ENCODE results near the gene CNTN3.

CNTN3 gene

DNA sequence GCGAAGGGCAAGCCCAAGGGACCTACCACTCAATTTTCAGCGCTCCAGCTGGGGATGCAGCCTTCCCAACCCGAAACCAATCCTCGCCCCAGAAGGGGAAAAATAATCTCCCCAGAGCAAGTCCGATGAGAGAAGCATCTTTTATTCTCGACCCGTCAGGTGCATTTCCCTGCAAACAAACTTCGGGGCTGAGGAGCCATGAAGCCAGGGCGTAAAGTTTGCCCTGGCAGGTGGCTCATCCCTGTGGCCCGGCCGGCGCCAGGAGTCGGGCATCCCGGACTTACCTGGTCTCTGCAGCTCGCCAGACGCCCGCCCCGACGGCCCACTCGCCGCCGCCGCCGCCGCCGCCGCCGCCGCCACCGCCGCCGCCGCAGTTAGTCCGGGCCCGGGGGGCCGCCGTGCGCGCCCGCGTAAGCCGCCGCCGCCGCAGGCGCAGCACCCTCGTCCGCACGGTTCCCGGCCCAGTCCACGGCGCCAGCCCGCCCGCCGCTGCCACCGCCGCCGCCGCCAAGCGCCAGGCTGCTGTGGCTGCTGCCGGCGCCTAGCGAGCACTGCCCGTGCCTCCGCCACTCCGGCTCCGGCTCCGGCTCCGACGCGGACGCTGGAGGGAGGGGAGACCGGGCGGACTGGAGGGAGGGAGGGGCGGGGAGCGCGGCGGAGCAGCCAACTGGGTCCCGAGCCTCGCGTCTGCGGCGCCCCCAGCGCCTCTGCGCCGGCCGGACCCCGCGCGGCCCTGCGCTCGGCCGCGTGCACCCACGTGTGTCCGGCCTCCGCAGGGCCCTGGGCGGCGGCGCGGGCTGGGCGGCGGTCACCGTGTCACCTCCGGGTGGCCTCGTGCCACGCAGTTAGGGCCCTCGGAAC, at the start of gene CNTN3:
Gene CNTN3 (minus strand): TSS at position 553 of the 861 bp plus-strand sequence. CDS start 93,547 bp downstream, outside the sequence.
- DNase-seq (ENCODE audit: low read depth in 2 of 2), result no peak

DNA sequence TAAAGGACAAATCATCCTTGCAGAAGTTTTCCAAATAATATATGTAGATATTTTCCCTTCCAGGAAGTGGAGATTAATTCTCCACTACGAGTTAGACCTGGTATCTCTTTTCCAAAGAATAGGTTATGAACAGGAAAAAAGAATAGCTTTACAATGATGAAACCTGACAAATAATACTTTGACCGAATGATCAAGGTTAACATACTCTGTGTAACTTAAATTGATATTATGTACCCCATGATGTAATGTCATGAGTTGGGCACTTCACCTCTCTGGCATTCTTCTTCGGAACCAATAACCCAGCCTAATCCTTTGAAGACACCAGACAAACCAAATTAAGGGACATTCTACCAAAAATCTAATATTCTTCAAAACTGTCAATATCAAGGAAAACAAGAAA, 48.7 kb upstream of the CNTN3 start:
- no peak for DNase-seq (ENCODE audit: low read depth in 2 of 2)

DNA sequence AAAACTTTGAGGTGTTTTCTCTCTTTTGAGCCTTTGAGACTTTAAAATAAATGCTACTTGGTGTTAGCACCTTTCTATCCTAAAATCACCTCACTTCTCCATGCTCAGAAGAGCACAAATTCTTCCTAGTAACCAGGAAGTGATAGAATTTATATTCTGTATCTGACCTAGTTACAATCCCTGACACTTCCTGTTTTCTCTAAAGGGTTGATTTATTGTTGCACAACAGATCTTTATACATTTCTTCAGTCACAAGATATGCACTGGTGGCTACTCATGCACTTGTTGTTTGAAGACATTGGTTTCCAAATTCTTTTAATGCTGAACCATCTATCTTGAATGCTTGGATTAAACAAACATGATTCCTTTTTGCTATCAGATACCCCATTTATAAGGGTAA, 47.2 kb upstream of the CNTN3 start:
- no peak for DNase-seq (ENCODE audit: low read depth in 2 of 2)

DNA sequence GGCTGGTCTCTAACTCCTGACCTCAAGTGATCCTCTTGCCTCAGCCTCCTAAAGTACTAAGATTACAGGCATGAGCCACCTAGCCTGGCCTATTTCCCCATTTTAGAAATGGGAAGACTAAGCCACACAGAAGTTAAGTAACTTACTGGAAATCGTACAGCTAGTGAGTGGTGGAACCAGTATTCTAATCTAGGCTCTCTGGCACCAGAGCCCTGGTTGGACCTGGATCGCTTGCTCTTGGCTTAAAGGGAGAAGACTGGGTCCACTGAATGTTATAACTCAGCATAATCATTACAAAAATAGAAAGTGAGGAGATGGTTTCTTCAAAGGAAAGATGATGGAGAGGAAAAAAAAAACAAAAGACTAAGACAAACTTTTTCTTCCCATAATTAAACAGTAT, 37.4 kb upstream of the CNTN3 start:
- DNase-seq (ENCODE audit: low read depth in 2 of 2), result no peak

DNA sequence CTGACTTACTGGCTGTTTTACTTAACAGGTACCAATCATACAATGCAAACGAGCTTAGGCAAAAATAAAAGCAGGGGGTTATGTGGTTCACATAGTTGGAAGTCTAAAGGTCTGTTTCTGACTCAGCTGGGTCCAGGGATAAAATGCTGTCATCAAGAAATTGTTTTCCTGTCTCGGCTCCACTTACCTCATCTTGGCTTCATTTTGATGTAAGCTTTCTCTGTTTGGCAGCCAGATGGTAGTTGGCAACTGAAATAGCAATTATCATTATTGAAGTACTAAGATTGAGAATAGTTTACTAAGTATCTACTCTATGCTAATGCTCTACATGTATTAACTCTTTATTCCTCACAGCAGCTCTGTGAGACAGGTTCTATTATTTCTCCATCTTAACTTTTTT, 36.8 kb upstream of the CNTN3 start:
- no peak for DNase-seq (ENCODE audit: low read depth in 2 of 2)

DNA sequence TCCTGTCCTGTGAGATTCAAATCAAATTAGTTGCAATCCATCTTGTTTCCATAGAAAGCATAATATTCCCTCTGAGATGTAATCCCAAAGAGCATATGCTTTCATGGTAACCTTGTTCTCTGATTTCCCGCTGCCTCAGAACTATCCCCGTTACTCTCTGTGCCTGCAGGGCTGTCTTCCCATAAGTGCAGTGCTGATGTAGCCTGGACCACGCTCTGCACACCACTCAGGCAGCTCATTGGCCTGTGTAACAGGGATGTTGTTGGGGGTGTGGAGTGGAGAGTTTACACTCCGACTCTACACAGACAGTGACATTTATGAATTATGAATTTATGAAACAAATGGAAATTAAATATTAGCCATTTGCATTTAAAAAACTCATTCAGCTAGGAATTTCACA, 33.6 kb upstream of the CNTN3 start:
- DNase-seq (ENCODE audit: low read depth in 2 of 2), result no peak

DNA sequence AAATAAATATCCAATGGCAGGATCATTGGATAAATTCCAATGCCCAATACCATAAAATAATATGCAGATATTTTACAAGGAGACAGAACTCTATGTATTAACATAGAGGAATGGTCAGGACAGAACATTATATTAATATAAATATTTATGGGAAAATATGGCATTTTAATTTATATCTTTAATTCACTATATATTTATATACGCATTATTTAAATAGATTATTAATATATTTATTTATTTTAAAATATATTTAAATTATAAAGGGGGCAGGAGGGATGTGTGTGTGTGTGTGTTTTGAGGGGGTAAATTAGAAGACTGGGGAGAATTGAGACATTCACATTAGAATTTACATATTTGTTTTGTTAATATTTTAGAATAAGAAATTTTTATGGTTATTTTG, 31.6 kb upstream of the CNTN3 start:
- no peak for DNase-seq (ENCODE audit: low read depth in 2 of 2)

DNA sequence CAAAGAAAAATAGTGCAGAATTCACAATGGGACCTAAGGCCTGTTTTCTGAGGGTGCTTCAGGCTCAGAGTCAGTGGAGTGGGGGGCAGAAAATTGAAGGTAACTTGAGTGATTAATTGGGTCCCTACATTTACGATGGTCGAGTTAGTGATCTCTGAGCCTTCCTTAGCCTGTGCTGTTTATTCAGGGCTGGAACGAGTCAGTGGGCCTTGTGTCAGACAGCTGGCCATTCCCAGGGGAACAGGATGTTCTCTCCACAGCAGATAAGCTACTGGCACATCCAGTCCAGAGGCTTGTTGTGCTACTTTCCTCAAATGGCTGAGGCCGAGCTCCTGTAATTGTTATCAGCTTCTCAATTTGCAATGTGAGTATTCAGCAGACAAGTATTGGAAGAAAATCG, 29.2 kb upstream of the CNTN3 start:
- DNase-seq (ENCODE audit: low read depth in 2 of 2), result no peak

DNA sequence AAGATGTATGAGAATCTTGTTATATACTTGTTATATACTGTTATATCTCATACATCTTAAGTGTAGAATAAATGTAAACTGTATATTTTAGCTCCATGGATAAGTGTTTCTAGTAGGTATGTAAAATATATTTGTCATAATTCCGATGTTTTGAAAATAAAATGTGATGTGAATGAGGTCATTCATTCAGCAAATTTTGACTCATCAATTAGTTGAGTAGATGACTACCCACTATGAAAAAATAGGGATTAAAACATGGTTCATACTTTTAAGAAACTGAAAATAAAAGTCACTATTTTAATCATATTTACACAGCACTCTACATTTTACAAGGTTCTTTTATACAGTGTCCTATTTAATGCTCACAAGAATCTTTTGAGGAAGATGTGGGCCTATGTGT, 28.4 kb upstream of the CNTN3 start:
- DNase-seq (ENCODE audit: low read depth in 2 of 2), result no peak

DNA sequence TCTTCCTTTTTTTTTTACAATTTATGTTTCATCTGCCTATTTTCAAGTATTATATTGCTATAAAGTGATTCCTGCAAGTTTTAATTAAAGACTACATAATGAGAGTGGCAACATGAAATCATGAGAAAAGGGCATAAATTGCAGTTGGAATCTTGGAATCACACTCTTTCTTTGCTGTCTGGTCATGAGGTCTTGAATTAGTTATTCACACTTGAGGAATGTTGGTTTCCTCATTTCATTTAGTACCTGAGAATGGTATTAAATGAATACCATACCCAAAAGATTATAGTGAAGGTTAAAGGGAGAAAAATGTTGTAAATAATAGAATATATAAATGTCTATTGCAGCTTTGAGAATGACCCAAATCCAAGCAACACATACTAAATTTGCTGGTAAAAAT, 25.8 kb upstream of the CNTN3 start:
- DNase-seq (ENCODE audit: low read depth in 2 of 2), result no peak

DNA sequence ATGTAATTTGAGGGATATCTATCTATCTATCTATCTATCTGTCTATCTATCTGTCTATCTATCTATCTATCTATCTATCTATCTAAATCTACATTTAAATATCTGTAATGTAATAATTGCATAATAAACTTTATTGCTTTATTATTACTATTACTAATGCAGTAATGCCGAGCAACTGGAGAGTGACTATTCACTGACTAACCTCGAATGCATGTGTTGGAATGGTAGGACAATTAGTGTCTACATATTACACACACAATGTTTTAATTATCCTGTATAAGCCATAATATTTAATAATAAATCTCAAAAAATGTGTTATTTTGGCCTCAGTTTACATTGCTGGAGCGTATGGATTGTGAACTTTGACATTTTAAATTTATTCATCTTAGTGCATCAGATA, 25.2 kb upstream of the CNTN3 start:
- DNase-seq (ENCODE audit: low read depth in 2 of 2), result no peak

DNA sequence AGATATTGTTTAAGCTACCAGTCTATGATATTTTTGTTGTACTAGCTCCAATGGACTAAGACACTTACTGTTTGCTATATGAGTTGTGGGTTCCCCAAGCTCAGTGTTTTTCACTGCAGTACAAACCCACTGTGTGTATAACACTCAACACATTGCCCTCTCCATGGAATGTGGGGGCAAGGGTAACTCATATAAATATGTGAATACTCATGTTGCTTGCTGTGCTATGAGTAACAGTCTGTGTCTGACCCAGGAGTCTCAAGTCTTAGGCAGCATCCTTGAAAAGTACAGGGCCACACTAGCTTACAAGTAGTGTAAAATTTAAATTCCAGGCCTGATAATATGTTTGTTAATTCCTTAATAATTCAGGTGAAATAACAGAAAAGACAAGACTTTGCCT, 22.5 kb upstream of the CNTN3 start:
- DNase-seq (ENCODE audit: low read depth in 2 of 2), result no peak

DNA sequence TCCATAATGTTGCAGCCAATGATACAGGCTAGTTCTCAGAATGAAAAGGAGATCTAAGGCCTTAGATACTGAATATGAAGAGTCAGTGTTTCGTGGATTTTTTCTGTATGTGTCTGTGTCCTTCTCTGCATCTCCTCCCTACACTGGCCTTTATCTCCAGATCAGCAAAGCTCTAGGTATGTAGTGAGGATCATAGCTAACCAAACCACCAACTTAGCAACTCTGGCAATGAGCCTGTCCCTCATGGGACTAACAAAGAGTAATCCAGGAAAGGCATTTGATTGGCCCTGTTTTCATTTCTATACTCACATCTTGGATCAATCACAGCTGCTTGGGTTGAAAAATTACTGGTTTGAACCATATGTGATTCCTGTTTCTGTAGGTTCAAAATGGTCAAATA, 18.6 kb upstream of the CNTN3 start:
- DNase-seq (ENCODE audit: low read depth in 2 of 2), result no peak

DNA sequence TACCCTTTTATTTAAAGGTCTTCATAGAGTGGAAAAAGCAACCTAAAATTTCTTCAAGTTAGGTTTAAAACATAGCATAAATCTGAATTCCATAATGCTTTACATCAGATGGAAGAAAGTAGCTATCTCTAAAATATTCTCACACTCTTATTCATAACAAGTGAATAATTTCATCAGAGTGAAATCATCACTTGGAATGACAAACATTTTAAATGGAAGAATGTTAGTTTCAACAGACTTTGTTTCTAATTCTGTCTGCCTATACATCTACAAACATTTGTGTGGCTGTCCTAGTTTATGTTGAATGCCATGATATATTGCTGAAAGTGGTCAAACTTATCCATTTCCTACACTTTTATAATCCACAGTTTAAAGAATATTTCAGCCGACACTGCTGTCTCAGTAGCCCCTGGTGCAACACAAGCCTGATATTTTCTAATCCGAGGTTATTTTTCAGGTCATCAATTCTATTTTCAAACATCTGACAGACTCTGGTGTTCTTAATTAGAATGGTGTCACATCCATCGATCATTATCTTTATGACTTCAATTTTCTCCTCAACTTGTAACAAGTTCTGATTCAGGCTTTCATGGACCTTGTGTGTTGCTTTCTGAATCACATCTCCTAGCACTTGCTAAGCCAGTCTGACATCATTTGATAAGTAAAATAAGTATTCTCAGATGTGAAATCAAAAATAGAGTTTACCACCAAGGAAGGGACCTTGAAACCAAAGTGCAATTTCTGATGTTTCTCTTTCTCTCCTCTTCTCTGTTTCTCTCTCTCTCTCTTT, 17.1 kb upstream of the CNTN3 start:
- no peak for DNase-seq (ENCODE audit: low read depth in 2 of 2)

DNA sequence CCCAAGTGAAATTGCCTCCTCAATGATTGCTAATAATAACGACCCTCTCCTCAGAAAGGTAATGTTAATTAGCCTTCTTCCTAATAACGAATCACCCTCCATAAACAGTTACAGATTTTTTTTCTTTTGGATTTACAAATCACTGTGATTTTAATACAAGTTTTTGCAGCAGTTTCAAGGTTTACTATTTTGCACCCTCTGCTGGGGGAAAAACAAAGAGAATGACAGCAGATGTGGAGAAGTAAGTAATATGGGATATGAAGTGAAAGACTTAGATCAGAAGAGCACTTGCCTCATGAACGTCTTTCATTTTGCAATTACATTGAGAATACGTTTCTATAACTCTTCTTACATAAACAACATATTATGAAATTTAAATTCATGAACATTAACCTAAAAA, 16.1 kb upstream of the CNTN3 start:
- DNase-seq (ENCODE audit: low read depth in 2 of 2), result no peak

DNA sequence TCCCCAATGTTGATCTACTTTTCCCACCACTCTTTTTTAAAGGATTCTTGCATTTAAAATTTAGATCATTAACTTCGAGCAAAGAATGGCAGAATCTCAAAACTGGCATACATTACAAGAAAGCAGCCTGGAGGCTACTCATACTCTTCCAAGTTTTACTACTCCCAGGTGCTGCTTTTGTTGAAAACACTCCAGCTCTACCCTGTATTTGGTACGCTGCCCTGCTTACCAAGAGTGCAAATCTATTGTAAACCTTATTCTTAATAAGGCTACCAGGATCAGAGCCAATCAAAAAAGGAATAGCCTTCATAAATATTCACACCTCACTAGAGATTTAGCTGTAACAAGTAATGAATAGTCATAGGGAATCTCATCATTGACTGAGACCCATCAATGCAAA, 11.6 kb upstream of the CNTN3 start:
- DNase-seq (ENCODE audit: low read depth in 2 of 2), result no peak

DNA sequence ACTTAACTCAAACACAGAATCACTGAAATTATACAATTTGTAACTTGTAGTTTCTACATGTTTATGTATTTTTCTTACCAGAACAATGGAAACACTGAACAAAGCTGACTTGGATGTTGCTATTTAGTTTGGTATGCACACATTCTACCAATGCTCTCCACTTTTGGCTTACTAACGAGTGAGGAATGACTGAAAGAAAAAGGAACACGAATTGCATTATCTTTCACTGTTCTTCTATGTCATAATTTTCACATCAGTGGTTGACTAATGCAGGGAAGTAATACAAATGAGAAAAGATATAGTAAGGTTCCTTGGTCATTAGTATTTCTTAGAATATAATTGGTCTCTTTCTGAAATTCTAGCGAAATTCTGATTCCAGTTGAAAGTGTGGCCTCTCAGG, 9.8 kb upstream of the CNTN3 start:
- DNase-seq (ENCODE audit: low read depth in 2 of 2), result no peak

DNA sequence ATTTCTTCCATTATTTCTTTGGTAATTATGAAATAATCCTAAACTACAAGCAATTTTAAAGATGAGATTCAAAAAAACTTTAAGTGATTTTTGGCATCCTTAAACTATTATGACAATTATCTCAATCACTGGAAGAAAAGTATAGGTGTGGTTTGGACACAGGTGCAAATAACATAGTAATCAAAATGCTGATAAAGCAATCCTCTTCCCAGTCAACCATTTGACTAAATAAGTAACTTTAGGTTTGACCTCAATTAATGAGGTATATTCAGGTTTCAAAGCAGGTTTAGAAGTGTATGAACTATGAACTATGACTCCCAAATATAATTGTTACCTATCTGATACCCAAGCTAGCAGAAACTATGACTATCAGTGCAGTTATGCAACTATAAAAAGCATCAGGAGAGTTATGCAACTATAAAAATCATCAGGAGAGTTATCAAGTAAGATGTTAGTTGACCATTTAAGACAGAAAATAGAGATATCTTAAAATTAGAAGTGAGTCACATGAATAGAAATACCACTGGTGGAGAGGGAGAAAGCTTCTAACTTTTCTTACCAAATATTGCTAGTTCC, 8.9 kb upstream of the CNTN3 start:
- no peak for DNase-seq (ENCODE audit: low read depth in 2 of 2)

DNA sequence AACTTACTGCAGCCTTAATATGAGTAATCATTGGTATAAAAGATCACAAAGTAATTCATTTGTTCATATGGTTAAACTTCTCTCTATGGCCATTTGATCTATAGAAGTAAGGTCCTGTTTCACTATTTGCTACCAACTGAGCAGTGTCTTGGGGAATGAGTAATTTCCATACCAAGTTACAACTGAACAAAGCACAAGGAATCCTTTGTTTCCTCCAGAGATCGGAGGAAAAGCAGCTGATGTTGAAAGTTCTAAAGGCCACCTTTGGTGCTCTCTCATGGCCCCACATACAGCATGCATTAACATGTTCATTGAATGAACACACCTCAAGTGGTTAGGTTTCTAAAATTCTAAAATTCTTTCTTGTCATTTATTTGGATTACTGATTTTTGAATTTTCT, 7.1 kb upstream of the CNTN3 start:
- no peak for DNase-seq (ENCODE audit: low read depth in 2 of 2)

DNA sequence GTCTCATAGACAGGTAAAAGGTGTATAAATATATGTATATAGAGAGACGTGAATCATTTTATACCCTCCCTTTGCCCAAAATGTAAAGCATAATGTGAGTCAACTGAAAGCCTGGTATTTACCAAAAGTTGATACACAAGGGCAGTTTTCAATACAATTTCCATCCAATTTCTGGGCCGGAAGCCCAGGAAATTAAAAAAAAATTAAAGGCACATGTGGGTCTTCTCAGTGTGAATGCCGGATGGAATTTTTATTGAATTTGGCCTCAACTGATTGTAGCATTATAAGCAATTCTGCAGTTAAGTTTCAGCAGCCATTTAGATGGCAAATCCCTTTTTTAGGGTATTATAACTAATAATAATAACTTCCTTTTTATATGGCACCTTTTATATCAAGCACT, 3.3 kb upstream of the CNTN3 start:
- no peak for DNase-seq (ENCODE audit: low read depth in 2 of 2)

DNA sequence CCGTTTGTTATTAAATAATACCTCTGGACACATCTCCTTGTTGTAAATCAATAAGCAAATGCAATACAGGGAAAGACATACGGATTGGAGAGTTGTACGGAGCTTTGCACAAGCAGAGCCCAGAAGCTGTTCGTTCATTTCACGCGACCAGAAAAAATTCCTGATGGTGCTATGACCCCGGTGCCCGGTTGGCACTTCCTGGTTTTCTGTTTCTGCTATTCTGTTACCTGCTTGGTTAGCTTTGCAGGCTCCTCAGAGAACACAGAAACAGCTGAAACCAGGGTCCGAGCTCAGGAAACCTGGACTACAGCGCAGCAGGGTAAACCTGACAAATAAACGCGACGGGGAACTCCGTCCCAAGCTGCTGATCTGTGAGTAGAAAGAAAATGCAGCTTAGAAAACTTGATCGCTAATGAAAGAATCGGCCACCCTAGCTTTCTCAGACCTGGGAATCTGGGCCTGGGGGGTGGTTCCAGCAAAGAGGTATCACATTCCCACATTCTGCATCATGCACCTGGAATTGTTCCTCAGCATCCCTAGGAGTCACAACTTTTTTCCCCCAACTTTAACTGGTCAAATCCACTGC, 845 bp downstream of the CNTN3 start:
- no peak for DNase-seq (ENCODE audit: low read depth in 2 of 2)

DNA sequence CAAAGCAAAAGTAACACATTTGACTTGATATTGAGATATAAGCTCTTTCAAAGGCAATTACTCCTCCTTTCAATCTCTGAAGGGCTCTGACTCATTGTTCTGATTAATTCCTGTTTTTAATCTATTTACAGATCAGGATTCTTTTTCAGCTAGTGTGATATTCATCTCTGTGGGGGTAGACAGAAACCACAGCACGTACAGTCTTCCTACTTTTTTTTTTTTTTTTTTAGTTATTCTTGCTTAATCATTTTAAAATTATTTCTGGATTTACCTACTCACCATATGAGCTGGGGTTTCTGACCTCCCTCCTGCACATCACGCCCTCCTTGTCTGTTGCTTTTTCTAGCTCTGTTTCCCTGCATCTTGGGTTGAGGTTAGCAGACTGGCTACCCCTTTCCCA, 1.4 kb downstream of the CNTN3 start:
- DNase-seq (ENCODE audit: low read depth in 2 of 2), result no peak

DNA sequence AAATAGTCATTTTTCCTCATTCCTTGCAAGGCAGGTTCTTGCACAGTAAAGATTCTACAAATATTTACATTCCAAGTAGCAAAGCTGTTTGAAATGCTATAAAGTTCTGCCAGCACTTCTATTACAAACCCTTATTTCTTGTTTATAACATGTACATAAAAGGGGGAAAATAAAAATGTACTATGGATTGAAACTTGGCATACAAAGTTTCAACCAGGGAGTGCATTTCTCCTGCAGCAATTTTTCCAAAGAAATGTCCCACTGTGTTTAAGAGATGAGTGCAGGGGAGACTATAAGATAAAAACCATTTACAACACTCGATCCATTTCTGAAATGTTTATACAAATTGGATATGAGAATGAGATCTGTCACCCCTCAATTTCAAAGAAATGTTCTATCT, 3.3 kb downstream of the CNTN3 start:
- no peak for DNase-seq (ENCODE audit: low read depth in 2 of 2)
